Measurements from ENCODE around the gene JAKMIP2.
"Not testable (repeated sequence)": the region's sequence is repeated elsewhere in the genome, so short reads cannot be mapped to it uniquely, and the experiment has no call there.

Gene JAKMIP2

DNA sequence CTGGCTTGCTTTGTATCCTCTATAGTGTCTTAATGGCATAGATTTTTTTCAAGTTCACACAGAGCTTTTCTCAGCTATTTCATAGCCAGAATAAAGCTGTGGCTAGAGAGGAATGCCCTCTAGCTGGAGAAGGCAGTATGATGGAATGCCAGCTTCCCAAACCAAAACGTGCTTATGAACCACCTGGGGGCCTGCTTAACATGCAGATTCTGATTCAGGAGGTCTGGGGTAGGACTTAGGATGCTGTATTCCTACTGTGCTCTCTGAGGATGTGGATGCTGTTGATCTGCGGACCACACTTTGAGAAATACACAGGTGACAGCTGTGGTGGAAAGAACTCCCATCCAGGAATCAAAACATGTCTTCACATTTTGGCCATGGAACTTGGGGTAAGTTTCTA lies 222.8 kb downstream of the JAKMIP2 start:
- no peak overlapping the region for H3K27ac ChIP-seq (ENCODE audit: low read depth, low read length, severe bottlenecking)
- H3K9me3 ChIP-seq (ENCODE audit: control insufficient read depth, low read length), result no peaks in the 10 kb centered on the region
- H3K36me3 ChIP-seq (ENCODE audit: control insufficient read depth, insufficient read depth, low read length), result no peaks in the 10 kb centered on the region
- peaks cover 15% of the 10 kb centered on the region for H3K4me1 ChIP-seq (ENCODE audit: control insufficient read depth, insufficient read depth, low read length, poor library complexity, severe bottlenecking)
- WGBS, 2 experiments (ENCODE audit: insufficient coverage in 2 of 2), result 0% methylated on average over 1 of the region's 2 CpGs
- no peak overlapping the region for H3K4me3 ChIP-seq (ENCODE audit: extremely low read depth, insufficient read depth, low read length, poor library complexity, severe bottlenecking)

DNA sequence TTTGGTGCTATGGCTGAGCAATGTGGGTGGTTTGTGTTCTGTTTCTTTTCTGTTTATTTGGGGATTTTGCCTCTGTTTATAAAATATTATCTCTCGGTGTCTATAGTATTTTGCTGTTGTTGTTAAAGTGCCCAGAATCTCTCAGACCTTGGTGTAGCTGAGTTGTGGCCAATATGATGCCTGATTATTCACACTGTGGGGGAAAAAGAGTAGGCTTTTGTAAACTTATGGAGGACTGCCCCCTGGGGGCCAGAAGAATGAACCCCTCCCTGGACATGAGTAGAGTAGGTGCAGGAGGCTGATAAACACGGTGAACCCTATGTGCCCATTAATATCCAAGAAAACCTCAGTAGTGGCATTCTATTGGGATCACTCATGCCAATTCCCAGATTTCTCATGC lies 223.7 kb downstream of the JAKMIP2 start:
- Histone ChIP-seq H3K4me3 (ENCODE audit: extremely low read depth, insufficient read depth, low read length, poor library complexity, severe bottlenecking) (no peak overlapping the region), H3K4me1 (ENCODE audit: control insufficient read depth, insufficient read depth, low read length, poor library complexity, severe bottlenecking) (peaks cover 20% of the 10 kb centered on the region), H3K27ac (ENCODE audit: low read depth, low read length, severe bottlenecking) (no peak overlapping the region), H3K36me3 (ENCODE audit: control insufficient read depth, insufficient read depth, low read length) (no peaks in the 10 kb centered on the region), H3K9me3 (ENCODE audit: control insufficient read depth, low read length) (no peaks in the 10 kb centered on the region)
- 60 to 71% methylated on average over 1 of the region's 2 CpGs for WGBS, 2 experiments (ENCODE audit: insufficient coverage in 2 of 2)

DNA sequence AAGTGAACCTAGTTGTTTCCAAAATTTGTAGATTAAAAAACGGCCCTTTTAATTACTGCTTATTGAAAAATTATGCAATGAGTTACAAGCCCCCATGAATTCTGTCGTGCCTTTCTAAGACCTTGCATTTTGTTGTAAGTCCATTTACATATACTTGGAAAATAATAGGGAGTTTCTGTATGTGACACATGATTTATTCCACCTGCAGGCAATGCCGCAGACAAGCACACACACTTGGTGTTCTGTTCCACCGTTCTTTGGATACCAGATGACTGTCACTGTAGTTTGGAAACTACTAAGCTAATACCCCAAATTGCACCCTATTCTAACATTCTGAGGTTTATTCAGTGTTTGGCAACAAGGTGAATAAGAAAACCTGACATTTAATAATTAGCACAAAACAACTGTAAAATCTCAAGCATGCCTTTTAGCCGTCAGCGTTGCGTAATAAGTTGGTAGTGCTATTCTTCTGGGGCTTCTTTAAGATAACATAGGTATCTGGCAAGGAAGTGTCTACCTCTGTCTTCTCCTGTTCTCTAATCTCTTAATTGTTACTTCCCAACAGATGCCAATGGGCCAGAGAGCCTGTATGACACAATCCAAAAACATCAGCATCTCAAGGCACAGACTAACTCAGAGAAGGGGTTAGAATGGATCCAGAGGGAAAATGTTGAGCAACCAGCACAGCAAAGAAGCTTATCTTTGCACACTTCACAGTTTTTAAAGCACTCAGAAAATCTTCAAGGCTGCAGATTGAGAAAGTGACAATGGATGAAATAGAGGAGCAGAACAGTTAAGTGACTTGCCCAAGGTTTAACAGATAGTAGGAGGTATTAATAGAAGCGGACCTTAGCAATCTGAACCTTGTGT lies 224.4 kb downstream of the JAKMIP2 start:
- no peak overlapping the region for H3K4me3 ChIP-seq (ENCODE audit: extremely low read depth, insufficient read depth, low read length, poor library complexity, severe bottlenecking)
- WGBS, 2 experiments (ENCODE audit: insufficient coverage in 2 of 2), result 90% methylated on average over 2 to 7 of the region's 8 CpGs
- peaks cover 20% of the 10 kb centered on the region for H3K4me1 ChIP-seq (ENCODE audit: control insufficient read depth, insufficient read depth, low read length, poor library complexity, severe bottlenecking)
- no peaks in the 10 kb centered on the region for H3K36me3 ChIP-seq (ENCODE audit: control insufficient read depth, insufficient read depth, low read length)
- no peak overlapping the region for H3K27ac ChIP-seq (ENCODE audit: low read depth, low read length, severe bottlenecking)
- no peaks in the 10 kb centered on the region for H3K9me3 ChIP-seq (ENCODE audit: control insufficient read depth, low read length)

DNA sequence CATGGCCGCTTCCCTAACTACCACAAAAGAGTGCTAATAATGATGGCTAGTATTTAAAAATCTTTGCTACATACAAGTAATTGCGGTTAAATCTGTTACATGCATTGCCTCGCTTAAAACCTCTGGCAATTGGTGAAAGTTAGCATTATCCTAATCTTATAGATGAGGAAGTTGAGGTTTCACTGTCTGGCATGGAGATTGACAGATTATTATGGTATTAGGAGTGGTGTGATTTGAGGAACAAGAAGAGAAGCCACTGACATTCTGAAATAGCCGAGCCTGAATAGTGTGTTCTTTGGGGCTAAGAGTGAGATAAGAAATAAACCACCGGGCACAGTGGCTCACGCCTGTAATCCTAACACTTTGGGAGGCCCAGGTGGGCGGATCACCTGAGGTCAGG lies 227.4 kb downstream of the JAKMIP2 start:
- WGBS, 2 experiments (ENCODE audit: insufficient coverage in 2 of 2), result 94 to 100% methylated on average over 3 to 6 of the region's 7 CpGs
- Histone ChIP-seq H3K9me3 (ENCODE audit: control insufficient read depth, low read length) (no peaks in the 10 kb centered on the region), H3K36me3 (ENCODE audit: control insufficient read depth, insufficient read depth, low read length) (no peaks in the 10 kb centered on the region), H3K4me1 (ENCODE audit: control insufficient read depth, insufficient read depth, low read length, poor library complexity, severe bottlenecking) (peaks cover 24% of the 10 kb centered on the region), H3K4me3 (ENCODE audit: extremely low read depth, insufficient read depth, low read length, poor library complexity, severe bottlenecking) (no peak overlapping the region), H3K27ac (ENCODE audit: low read depth, low read length, severe bottlenecking) (no peak overlapping the region)

DNA sequence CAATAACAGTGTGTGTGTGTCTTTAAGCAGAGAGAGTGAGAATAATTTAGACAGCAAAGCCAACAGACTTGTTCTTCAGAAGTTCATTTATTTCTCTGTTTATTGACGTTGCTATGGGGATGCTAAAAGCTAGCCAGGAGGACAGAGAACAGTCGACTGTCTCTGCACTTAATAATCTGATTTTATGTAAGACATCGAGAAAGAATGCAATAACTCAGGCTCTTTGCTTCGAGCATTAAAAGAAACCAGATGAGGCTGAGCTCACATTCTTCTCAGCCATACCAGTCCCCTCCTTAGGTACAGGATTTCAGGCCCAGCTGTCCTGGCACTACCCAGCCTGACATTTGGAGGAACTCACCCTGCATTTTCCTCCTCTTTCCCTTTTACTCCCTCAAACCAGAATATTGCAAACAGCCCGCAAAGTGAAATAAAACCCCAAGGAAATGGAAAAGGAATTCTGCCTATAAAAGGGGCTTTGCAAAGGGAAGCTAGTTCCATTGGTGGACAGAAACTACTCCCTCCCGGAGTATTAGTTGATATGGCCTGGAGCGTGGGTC lies 228.2 kb downstream of the JAKMIP2 start:
- Histone ChIP-seq H3K9me3 (ENCODE audit: control insufficient read depth, low read length) (peaks cover 4% of the 10 kb centered on the region), H3K36me3 (ENCODE audit: control insufficient read depth, insufficient read depth, low read length) (no peaks in the 10 kb centered on the region), H3K4me1 (ENCODE audit: control insufficient read depth, insufficient read depth, low read length, poor library complexity, severe bottlenecking) (peaks cover 24% of the 10 kb centered on the region), H3K4me3 (ENCODE audit: extremely low read depth, insufficient read depth, low read length, poor library complexity, severe bottlenecking) (no peak overlapping the region), H3K27ac (ENCODE audit: low read depth, low read length, severe bottlenecking) (peak overlapping the region; percentile 58)
- 81 to 86% methylated on average over 6 of the region's 7 CpGs for WGBS, 2 experiments (ENCODE audit: insufficient coverage in 2 of 2)

DNA sequence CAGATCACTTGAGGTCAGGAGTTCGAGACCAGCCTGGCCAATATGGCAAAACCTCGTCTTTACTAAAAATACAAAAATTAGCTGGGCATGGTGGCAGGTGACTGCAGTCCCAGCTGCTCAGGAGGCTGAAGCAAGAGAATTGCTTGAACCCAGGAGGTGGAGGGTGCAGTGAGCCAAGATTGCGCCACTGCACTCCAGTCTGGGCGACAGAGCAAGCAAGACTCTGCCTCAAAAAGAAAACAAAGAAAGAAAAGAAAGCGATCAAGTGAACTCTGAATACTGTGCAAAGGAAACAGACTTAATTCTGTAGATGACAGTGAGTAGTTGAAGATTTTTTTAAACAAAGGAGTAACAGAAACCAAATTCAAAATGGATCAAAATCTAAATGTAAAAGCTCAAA lies 228.7 kb downstream of the JAKMIP2 start:
- 89 to 94% methylated on average over 4 to 5 of the region's 5 CpGs for WGBS, 2 experiments (ENCODE audit: insufficient coverage in 2 of 2)
- peaks cover 20% of the 10 kb centered on the region for H3K4me1 ChIP-seq (ENCODE audit: control insufficient read depth, insufficient read depth, low read length, poor library complexity, severe bottlenecking)
- H3K27ac ChIP-seq (ENCODE audit: low read depth, low read length, severe bottlenecking); H3K4me3 ChIP-seq (ENCODE audit: extremely low read depth, insufficient read depth, low read length, poor library complexity, severe bottlenecking); H3K9me3 ChIP-seq (ENCODE audit: control insufficient read depth, low read length); H3K36me3 ChIP-seq (ENCODE audit: control insufficient read depth, insufficient read depth, low read length): not testable (repeated sequence)

DNA sequence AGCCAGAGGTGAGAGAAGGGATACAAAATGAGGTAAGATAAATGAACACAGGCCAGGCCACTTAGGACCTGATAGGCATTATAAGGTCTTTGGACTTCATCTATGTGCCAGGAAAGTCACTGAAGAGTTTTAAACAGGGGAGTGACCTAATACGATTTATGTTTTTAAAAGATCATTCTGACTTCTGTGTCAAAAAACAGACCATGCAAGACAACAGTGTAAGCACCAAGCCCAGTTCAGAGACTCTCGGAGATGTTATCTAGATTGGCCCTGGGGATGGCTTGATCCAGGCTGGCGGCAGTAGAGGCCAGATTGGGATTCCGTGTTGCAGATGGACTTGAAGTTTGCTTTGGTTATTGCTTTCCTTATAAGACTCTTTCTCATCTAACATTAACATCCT lies 229.6 kb downstream of the JAKMIP2 start:
- no peaks in the 10 kb centered on the region for H3K36me3 ChIP-seq (ENCODE audit: control insufficient read depth, insufficient read depth, low read length)
- H3K9me3 ChIP-seq (ENCODE audit: control insufficient read depth, low read length), result peaks cover 4% of the 10 kb centered on the region
- H3K27ac ChIP-seq (ENCODE audit: low read depth, low read length, severe bottlenecking), result no peak overlapping the region
- 97% methylated on average over 2 to 4 of the region's 4 CpGs for WGBS, 2 experiments (ENCODE audit: insufficient coverage in 2 of 2)
- no peak overlapping the region for H3K4me3 ChIP-seq (ENCODE audit: extremely low read depth, insufficient read depth, low read length, poor library complexity, severe bottlenecking)
- H3K4me1 ChIP-seq (ENCODE audit: control insufficient read depth, insufficient read depth, low read length, poor library complexity, severe bottlenecking), result peaks cover 11% of the 10 kb centered on the region

DNA sequence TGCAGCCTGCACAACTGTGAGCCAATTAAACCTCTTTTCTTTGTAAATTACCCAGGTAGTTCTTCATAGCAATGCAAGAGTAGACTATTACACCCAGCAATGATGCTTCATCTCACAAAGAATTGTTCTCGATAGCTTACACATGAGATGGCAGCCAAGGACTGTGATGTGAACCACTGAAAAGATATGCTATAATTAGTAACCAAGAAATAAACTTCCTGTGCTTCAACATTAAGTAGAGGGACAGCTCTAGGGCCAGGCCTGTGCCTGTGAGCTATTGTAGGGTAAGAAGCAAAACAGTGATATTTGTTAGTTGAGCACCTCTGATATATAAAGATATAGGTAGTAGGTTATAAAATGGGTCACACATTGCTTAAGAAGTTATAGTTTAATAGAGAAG lies 230.9 kb downstream of the JAKMIP2 start:
- Histone ChIP-seq H3K4me1 (ENCODE audit: control insufficient read depth, insufficient read depth, low read length, poor library complexity, severe bottlenecking) (peaks cover 9% of the 10 kb centered on the region), H3K9me3 (ENCODE audit: control insufficient read depth, low read length) (peaks cover 4% of the 10 kb centered on the region), H3K36me3 (ENCODE audit: control insufficient read depth, insufficient read depth, low read length) (no peaks in the 10 kb centered on the region), H3K27ac (ENCODE audit: low read depth, low read length, severe bottlenecking) (no peak overlapping the region), H3K4me3 (ENCODE audit: extremely low read depth, insufficient read depth, low read length, poor library complexity, severe bottlenecking) (no peak overlapping the region)
- no CpG with 5 or more reads among the region's 1 CpG for WGBS, 2 experiments (ENCODE audit: insufficient coverage in 2 of 2)

DNA sequence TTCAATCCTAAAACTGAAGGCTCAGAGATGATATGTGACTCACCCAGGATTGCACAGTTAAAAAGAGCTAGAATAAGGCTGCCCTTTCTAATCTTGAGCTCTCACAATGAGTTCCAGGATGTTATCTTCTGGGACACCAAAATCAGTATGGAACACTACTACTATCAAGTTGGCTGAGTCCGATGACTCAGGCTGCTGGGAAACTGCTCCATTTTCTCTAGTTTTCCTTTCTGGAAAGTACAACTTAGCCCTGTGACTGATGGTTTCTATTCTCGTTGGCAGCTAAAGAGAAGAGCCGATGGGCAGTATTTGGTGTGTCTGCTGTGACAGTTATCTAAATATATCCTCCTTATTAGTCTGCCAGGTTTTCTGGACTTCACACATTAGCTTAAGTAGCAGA lies 234.8 kb downstream of the JAKMIP2 start:
- Histone ChIP-seq H3K4me1 (ENCODE audit: control insufficient read depth, insufficient read depth, low read length, poor library complexity, severe bottlenecking) (peaks cover 4% of the 10 kb centered on the region), H3K4me3 (ENCODE audit: extremely low read depth, insufficient read depth, low read length, poor library complexity, severe bottlenecking) (no peak overlapping the region), H3K36me3 (ENCODE audit: control insufficient read depth, insufficient read depth, low read length) (no peaks in the 10 kb centered on the region), H3K27ac (ENCODE audit: low read depth, low read length, severe bottlenecking) (peak overlapping the region; percentile 47), H3K9me3 (ENCODE audit: control insufficient read depth, low read length) (peaks cover 4% of the 10 kb centered on the region)
- WGBS, 2 experiments (ENCODE audit: insufficient coverage in 2 of 2), result 88% methylated on average over 1 of the region's 3 CpGs; no CpG with 5 or more reads in 1 of the 2 experiments

DNA sequence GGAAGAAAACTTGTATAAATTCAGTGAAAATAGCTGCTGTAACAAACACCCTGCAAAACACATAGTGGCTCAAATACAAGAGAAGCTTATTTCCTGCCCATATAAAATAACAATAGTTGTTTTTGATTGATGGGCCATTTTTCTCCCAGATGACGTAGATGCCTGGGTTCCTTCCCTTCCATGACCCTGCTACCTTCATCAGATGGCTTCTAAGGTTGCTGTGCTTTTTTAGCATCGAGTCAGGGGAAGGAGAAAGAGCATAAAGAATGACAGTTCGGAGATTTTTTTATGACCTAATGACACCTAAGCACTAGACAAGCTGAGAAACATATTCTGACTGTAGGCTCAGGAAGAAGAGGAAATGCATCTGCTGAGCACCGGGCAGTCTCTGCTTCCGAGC lies 238.0 kb downstream of the JAKMIP2 start:
- Histone ChIP-seq H3K9me3 (ENCODE audit: control insufficient read depth, low read length) (no peaks in the 10 kb centered on the region), H3K4me3 (ENCODE audit: extremely low read depth, insufficient read depth, low read length, poor library complexity, severe bottlenecking) (no peak overlapping the region), H3K4me1 (ENCODE audit: control insufficient read depth, insufficient read depth, low read length, poor library complexity, severe bottlenecking) (no peaks in the 10 kb centered on the region), H3K27ac (ENCODE audit: low read depth, low read length, severe bottlenecking) (no peak overlapping the region), H3K36me3 (ENCODE audit: control insufficient read depth, insufficient read depth, low read length) (no peaks in the 10 kb centered on the region)
- WGBS, 2 experiments (ENCODE audit: insufficient coverage in 2 of 2), result 94 to 100% methylated on average over 1 to 3 of the region's 5 CpGs

DNA sequence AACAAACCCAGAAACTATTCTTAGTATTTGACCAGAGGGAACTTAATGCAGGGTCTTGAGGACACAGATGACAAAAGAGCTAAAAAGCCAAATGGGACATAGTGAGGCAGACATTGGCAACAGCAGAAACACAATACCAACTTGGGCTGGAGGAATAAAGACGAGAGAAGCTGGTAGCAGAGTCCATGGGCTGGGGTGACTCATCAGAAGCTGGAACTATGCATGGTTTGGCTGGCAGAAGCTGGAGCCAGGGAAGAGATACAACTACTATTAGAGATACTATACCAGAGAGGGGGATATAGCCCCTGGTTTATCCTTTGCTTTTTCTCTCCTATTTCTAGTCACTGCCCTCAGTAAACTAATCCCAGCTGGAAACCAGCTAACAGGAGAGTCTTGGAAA lies 243.5 kb downstream of the JAKMIP2 start:
- H3K27ac ChIP-seq (ENCODE audit: low read depth, low read length, severe bottlenecking), result no peak overlapping the region

More for the DNA sequence above, 243.5 kb downstream of the JAKMIP2 start:
- H3K4me1 ChIP-seq (ENCODE audit: control insufficient read depth, insufficient read depth, low read length, poor library complexity, severe bottlenecking), result peaks cover 18% of the 10 kb centered on the region
- no peaks in the 10 kb centered on the region for H3K36me3 ChIP-seq (ENCODE audit: control insufficient read depth, insufficient read depth, low read length)
- no peak overlapping the region for H3K4me3 ChIP-seq (ENCODE audit: extremely low read depth, insufficient read depth, low read length, poor library complexity, severe bottlenecking)
- no CpG with 5 or more reads among the region's 1 CpG for WGBS, 2 experiments (ENCODE audit: insufficient coverage in 2 of 2)
- H3K9me3 ChIP-seq (ENCODE audit: control insufficient read depth, low read length), result no peaks in the 10 kb centered on the region

All from mesodermal cell (in vitro differentiated cells).